Osteocyte (in vitro differentiated cells): ENCODE data around the gene ASB13. TPM values are rescaled to one million over a fixed set of nuclear protein-coding genes. Genes with fewer than 3 reads are reported as not detected.

Experiments used
- DNase-seq: peaks from one replicate; pipeline ENCODE4 v3.0.0; 2021; ENCODE audit warnings: mixed read lengths; ENCODE audit not compliant: unreplicated experiment; ENCODE audit errors: extremely low spot score
- H3K27ac Mint-ChIP-seq: one replicate; pipeline ENCODE4 v1.8.0; 2021; ENCODE audit warnings: mild to moderate bottlenecking, mixed read lengths; ENCODE audit not compliant: unreplicated experiment
- H3K27me3 Mint-ChIP-seq: one replicate; pipeline ENCODE4 v1.8.0; 2021; ENCODE audit warnings: mixed read lengths; ENCODE audit not compliant: unreplicated experiment
- H3K36me3 Mint-ChIP-seq: one replicate; pipeline ENCODE4 v1.8.0; 2021; ENCODE audit warnings: mixed read lengths; ENCODE audit not compliant: unreplicated experiment
- H3K4me1 Mint-ChIP-seq: one replicate; pipeline ENCODE4 v1.8.0; 2021; ENCODE audit warnings: mixed read lengths; ENCODE audit not compliant: unreplicated experiment
- H3K4me3 Mint-ChIP-seq: one replicate; pipeline ENCODE4 v1.8.0; 2021; ENCODE audit warnings: mild to moderate bottlenecking, moderate library complexity, mixed read lengths; ENCODE audit not compliant: unreplicated experiment
- H3K9me3 Mint-ChIP-seq: one replicate; pipeline ENCODE4 v1.8.0; 2021; ENCODE audit warnings: mixed read lengths; ENCODE audit not compliant: unreplicated experiment
- total RNA-seq: library from RNA; stranded (reverse); gene quantifications from 2 replicates; pipeline ENCODE4 v1.2.1, GENCODE V29; 2021
- TF ChIP-seq, protein P1 (sequence below): fragments of 200-600 bp; sonication (generic); IDR thresholded peaks from 2 replicates; pipeline ENCODE4 v1.5.0; 2021; ENCODE audit warnings: antibody characterized with exemption, mild to moderate bottlenecking, moderate library complexity

Gene ASB13
- total RNA-seq, 1 donor from 2014 or later: 18.4 TPM

DNA sequence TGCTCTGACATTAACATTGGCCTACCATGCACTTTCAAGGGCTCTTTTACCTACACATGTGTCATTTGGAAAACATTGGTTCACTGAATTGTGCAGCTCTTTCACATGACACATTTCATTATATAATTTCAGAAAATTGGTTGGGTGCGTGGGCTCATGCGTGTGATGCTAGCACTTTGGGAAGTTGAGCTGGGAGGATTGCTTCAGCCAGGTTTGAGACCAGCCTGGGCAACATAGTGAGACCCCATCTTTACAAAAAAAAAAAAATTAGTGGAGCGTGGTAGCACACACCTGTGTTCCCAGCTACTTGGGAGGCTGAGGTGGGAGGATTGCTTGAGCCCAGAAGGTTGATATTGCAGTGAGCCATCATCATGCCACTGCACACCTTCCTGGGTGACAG is 22.2 kb upstream of the ASB13 start:
- H3K9me3 Mint-ChIP-seq: no peaks in the 10 kb centered on the region
- no peak for DNase-seq
- no peak overlapping the region for H3K4me3 Mint-ChIP-seq
- no peaks in the 10 kb centered on the region for H3K36me3 Mint-ChIP-seq
- TF ChIP-seq, protein P1, sequence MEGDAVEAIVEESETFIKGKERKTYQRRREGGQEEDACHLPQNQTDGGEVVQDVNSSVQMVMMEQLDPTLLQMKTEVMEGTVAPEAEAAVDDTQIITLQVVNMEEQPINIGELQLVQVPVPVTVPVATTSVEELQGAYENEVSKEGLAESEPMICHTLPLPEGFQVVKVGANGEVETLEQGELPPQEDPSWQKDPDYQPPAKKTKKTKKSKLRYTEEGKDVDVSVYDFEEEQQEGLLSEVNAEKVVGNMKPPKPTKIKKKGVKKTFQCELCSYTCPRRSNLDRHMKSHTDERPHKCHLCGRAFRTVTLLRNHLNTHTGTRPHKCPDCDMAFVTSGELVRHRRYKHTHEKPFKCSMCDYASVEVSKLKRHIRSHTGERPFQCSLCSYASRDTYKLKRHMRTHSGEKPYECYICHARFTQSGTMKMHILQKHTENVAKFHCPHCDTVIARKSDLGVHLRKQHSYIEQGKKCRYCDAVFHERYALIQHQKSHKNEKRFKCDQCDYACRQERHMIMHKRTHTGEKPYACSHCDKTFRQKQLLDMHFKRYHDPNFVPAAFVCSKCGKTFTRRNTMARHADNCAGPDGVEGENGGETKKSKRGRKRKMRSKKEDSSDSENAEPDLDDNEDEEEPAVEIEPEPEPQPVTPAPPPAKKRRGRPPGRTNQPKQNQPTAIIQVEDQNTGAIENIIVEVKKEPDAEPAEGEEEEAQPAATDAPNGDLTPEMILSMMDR: no peak
- no peaks in the 10 kb centered on the region for H3K27me3 Mint-ChIP-seq
- H3K27ac Mint-ChIP-seq: no peak overlapping the region
- peaks cover 40% of the 10 kb centered on the region for H3K4me1 Mint-ChIP-seq

DNA sequence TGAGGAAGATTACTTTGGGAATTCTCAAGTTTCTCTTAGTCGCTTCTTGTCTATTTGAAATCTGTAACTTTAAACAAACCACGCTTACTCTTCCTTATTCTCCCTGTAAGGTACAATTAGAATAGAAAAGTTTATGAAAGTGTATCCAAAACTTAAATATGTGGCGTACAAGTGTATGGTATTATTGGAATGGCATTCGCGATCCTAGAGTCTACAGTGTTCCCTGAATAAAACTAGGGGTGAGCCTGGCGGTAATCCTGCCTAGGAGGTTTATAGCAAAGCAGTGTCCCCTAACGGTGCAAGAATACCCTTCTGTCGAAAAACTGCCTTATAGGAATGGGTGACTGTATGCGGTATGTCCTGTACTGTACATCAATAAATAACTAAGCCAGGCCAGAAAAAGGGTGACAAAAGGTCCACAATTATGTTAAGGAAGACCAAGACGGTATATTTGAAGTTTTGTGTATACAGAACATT is 19.4 kb upstream of the ASB13 start:
- TF ChIP-seq, protein P1: no peak

DNA sequence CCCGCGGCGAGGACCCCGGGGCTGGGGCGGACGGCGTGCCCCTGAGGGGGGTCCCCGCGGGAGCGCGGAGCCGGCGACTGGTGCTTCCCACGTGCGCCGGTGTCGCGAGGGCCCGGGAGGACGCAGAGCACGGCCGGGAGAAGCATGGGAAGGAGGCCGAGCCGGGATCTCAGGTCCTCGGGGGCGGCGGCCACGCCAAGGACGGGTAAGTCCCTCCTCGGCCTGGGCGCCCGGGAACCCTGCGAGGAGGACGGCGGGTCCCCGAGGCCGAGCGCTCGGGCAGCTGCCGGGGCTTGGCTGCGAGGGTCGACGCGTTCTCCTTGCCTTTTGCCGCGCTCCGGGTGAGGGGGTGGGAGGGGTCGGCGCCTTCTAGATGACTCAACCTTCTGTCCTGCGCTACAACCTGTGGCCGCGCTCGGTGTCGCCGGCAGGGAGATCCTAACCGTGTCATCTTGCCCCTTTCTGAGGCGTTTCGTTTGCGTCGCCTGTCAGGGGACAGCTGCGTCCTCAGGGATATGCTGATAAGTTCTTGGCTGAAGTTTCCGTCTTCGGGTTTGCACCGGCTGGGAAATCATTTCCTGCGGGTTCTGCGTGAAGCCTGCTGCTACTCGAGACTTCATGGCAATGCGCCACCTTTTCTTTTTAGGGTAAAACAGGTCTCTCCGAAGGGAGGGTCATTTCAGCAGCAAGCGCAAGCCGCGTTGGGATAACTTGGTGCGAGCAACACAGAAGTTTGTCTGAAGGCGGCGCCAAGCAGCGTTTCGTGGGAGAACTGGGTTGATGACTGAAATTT is 18.8 kb upstream of the ASB13 start:
- H3K27ac Mint-ChIP-seq: peak overlapping the region; percentile 93
- peaks cover 24% of the 10 kb centered on the region for H3K4me1 Mint-ChIP-seq
- no peak for DNase-seq
- TF ChIP-seq, protein P1: peak; percentile 68
- H3K9me3 Mint-ChIP-seq: no peaks in the 10 kb centered on the region
- peak overlapping the region; percentile 95 for H3K4me3 Mint-ChIP-seq
- peaks cover 12% of the 10 kb centered on the region for H3K27me3 Mint-ChIP-seq
- H3K36me3 Mint-ChIP-seq: no peaks in the 10 kb centered on the region

More for the DNA sequence above, 19.4 kb upstream of the ASB13 start:
- H3K4me1 Mint-ChIP-seq: peaks cover 24% of the 10 kb centered on the region
- H3K27ac Mint-ChIP-seq: peak overlapping the region; percentile 93
- no peak for DNase-seq
- H3K9me3 Mint-ChIP-seq: no peaks in the 10 kb centered on the region
- peaks cover 10% of the 10 kb centered on the region for H3K27me3 Mint-ChIP-seq
- peak overlapping the region; percentile 95 for H3K4me3 Mint-ChIP-seq
- H3K36me3 Mint-ChIP-seq: no peaks in the 10 kb centered on the region

DNA sequence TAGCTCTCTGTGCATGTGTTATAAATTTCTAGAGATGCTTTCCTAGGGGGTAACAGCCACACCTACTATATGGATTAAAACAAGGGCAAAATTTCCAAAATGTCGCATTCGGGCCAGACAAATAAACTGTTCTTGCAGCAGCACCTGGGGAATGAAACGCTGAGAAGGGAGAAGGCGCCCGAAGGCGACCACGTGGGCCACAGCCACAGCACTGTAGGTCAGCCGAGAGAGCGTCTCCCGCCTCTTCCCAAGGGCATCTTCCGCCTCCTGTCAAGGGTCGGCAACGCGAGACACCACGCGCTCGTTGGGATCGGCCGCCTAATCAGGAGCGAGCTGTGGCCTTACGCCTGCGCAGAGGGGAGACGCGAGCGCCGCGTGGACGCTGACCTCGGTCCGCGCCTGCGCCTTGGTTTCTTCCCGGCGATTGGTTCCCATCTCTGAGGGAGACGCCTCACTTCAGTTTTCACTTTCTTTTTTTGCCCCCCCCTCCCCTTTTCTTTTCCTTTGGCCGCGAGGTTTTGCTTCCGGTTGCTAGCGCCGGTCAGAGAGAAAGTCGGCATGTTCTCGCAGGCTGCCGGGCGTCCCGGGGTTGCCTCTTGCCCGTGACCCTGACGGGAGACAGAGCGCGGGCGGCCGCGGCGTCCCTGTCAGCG is 18.0 kb upstream of the ASB13 start, which contains the start of gene TASOR2:
Gene TASOR2, plus strand, starts transcription at position 521 of the 653 bp plus-strand sequence. CDS start 35,805 bp downstream, outside the sequence.
- H3K36me3 Mint-ChIP-seq: no peaks in the 10 kb centered on the region
- DNase-seq: peak; percentile 99
- H3K9me3 Mint-ChIP-seq: no peaks in the 10 kb centered on the region
- peak within 1 kb of the TSS; percentile 95 for H3K4me3 Mint-ChIP-seq
- H3K27me3 Mint-ChIP-seq: peaks cover 14% of the 10 kb centered on the region
- H3K27ac Mint-ChIP-seq: peak within 1 kb of the TSS; percentile 93
- TF ChIP-seq, protein P1: no peak
- H3K4me1 Mint-ChIP-seq: peaks cover 24% of the 10 kb centered on the region

DNA sequence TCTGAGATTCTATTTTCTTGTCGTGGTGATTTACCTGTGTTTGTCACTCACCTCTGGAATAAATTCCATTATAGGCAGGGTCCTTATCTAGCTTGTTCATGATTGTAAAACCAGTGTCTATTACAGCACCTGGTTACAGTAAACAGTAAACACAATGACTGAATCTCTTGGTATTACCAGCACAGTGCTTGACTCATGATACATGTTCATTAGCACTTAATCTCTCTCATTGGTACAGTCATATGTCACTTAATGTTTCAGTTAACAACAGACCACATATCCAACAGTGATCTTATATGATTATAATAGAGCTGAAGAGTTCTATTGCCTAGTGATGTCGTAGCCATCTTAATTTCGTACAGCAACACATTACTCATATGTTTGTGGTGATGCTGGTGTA is 16.7 kb upstream of the ASB13 start:
- TF ChIP-seq, protein P1: no peak
- H3K4me1 Mint-ChIP-seq: peaks cover 24% of the 10 kb centered on the region
- H3K4me3 Mint-ChIP-seq: no peak overlapping the region
- no peak for DNase-seq
- H3K27ac Mint-ChIP-seq: no peak overlapping the region
- H3K27me3 Mint-ChIP-seq: peaks cover 23% of the 10 kb centered on the region
- no peaks in the 10 kb centered on the region for H3K36me3 Mint-ChIP-seq
- no peaks in the 10 kb centered on the region for H3K9me3 Mint-ChIP-seq
